Gastroesophageal sphincter (tissue), 3 donors: ENCODE data around the gene SPDYC.

ENCODE experiments used
- EP300 ChIP-seq: sonication (generic); formaldehyde crosslinking; IDR thresholded peaks from one replicate; pipeline ENCODE4 v1.6.1; 2017; ENCODE audit warnings: antibody characterized with exemption, mild to moderate bottlenecking
- POLR2A ChIP-seq, 2 donors: fragments of 450-650 bp; IDR thresholded peaks; one replicate each; pipeline ENCODE4 v1.6.1; 2017; ENCODE audit warnings: antibody characterized with exemption in 2 of 2, mild to moderate bottlenecking in 2 of 2, moderate library complexity in 1 of 2
- POLR2AphosphoS5 ChIP-seq: sonication (generic); formaldehyde crosslinking; IDR thresholded peaks from one replicate; pipeline ENCODE4 v1.6.1; 2017; ENCODE audit warnings: antibody characterized with exemption
- TF ChIP-seq, protein P1 (sequence below), 4 experiments: fragments of 200-600 bp in 2 of 4; fragments of 450-650 bp in 2 of 4; sonication (generic) in 1 of 4; IDR thresholded peaks; one replicate each; pipeline ENCODE4 v1.5.1; 2017 to 2019; ENCODE audit warnings: antibody characterized with exemption in 4 of 4, mild to moderate bottlenecking in 2 of 4, moderate library complexity in 2 of 4

GRCh38 chr11:65184146-65184545 is 14.1 kb downstream of the SPDYC start:
- TF ChIP-seq, protein P1, sequence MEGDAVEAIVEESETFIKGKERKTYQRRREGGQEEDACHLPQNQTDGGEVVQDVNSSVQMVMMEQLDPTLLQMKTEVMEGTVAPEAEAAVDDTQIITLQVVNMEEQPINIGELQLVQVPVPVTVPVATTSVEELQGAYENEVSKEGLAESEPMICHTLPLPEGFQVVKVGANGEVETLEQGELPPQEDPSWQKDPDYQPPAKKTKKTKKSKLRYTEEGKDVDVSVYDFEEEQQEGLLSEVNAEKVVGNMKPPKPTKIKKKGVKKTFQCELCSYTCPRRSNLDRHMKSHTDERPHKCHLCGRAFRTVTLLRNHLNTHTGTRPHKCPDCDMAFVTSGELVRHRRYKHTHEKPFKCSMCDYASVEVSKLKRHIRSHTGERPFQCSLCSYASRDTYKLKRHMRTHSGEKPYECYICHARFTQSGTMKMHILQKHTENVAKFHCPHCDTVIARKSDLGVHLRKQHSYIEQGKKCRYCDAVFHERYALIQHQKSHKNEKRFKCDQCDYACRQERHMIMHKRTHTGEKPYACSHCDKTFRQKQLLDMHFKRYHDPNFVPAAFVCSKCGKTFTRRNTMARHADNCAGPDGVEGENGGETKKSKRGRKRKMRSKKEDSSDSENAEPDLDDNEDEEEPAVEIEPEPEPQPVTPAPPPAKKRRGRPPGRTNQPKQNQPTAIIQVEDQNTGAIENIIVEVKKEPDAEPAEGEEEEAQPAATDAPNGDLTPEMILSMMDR (IDR thresholded peaks at IDR 0.05), result no peak
- no peak for TF ChIP-seq POLR2AphosphoS5
- TF ChIP-seq POLR2A (IDR thresholded peaks at IDR 0.05), result no peak
- TF ChIP-seq EP300, result no peak
